Peyer's patch (tissue), 4 donors: Measurements from ENCODE around the gene AFG1L.

Experiments
- POLR2A ChIP-seq, 2 donors: fragments of 450-650 bp; IDR thresholded peaks; one replicate each; pipeline ENCODE4 v1.5.1; 2017; ENCODE audit warnings: antibody characterized with exemption in 2 of 2, mild to moderate bottlenecking in 2 of 2, moderate library complexity in 2 of 2
- TF ChIP-seq, protein P1 (sequence below), 6 experiments: fragments of 450-650 bp in 4 of 6; fragments of 200-600 bp in 2 of 6; sonication (generic) in 1 of 6; IDR thresholded peaks; one replicate each; pipeline ENCODE4 v1.5.1; 2017 to 2019; ENCODE audit warnings: antibody characterized with exemption in 6 of 6, mild to moderate bottlenecking in 3 of 6, moderate library complexity in 1 of 6

DNA sequence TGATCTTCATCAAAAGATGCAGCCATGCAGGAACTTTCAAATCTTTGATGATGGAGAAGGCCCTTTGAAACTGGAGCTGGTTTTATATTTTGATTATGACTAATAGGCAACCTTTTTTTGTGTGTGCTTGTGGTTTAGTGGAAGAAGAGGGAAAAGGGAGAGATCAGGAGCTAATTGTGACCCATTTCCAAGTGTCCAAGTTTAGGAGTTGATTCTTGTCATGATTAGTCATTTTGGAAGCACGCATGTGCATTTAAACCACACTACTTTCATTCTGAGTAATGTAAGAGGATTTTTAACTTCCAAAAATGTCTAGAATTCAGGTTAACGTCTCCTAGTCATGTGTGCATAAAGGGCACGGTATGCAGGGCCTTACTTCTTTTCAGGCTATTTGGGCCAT lies 269.3 kb downstream of the AFG1L start:
- TF ChIP-seq, protein P1, sequence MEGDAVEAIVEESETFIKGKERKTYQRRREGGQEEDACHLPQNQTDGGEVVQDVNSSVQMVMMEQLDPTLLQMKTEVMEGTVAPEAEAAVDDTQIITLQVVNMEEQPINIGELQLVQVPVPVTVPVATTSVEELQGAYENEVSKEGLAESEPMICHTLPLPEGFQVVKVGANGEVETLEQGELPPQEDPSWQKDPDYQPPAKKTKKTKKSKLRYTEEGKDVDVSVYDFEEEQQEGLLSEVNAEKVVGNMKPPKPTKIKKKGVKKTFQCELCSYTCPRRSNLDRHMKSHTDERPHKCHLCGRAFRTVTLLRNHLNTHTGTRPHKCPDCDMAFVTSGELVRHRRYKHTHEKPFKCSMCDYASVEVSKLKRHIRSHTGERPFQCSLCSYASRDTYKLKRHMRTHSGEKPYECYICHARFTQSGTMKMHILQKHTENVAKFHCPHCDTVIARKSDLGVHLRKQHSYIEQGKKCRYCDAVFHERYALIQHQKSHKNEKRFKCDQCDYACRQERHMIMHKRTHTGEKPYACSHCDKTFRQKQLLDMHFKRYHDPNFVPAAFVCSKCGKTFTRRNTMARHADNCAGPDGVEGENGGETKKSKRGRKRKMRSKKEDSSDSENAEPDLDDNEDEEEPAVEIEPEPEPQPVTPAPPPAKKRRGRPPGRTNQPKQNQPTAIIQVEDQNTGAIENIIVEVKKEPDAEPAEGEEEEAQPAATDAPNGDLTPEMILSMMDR (IDR thresholded peaks at IDR 0.05): no peak
- TF ChIP-seq POLR2A (IDR thresholded peaks at IDR 0.05): no peak
